Liver (tissue), 9 donors: ENCODE results near the gene CNIH3. TPM values are rescaled to one million over a fixed set of nuclear protein-coding genes. Genes with fewer than 3 reads are reported as not detected.

ENCODE experiments used
- DNase-seq: peaks from one replicate; pipeline ENCODE4 v3.0.0-alpha.2; 2017; ENCODE audit warnings: low spot score
- H3K27ac ChIP-seq, 2 donors: one replicate each; pipeline ENCODE4 v1.7.0; 2013; ENCODE audit warnings: inconsistent platforms in 2 of 2, low read length in 2 of 2, control low read depth in 1 of 2, low read depth in 1 of 2, mild to moderate bottlenecking in 1 of 2
- H3K27me3 ChIP-seq, 4 donors: one replicate each; pipeline versions ENCODE4 v1.6.1 to v1.7.0; 2013; ENCODE audit warnings: low read length in 3 of 4, inconsistent platforms in 1 of 4, mild to moderate bottlenecking in 1 of 4, moderate library complexity in 1 of 4; ENCODE audit not compliant: control insufficient read depth in 4 of 4, insufficient read depth in 4 of 4
- H3K36me3 ChIP-seq, 4 donors: one replicate each; pipeline versions ENCODE4 v1.6.1 to v1.7.0; 2013; ENCODE audit warnings: low read length in 3 of 4, mild to moderate bottlenecking in 3 of 4, low read depth in 1 of 4, moderate library complexity in 1 of 4; ENCODE audit not compliant: control insufficient read depth in 4 of 4, insufficient read depth in 3 of 4
- H3K4me1 ChIP-seq, 4 donors: one replicate each; pipeline versions ENCODE4 v1.6.1 to v1.7.0; 2013; ENCODE audit warnings: low read length in 3 of 4, mild to moderate bottlenecking in 3 of 4, moderate library complexity in 1 of 4; ENCODE audit not compliant: control insufficient read depth in 4 of 4, insufficient read depth in 4 of 4
- H3K4me3 ChIP-seq, 3 donors: one replicate each; pipeline versions ENCODE4 v1.6.1 to v1.7.0; 2013; ENCODE audit warnings: low read length in 3 of 3, control low read depth in 1 of 3, low read depth in 1 of 3, mild to moderate bottlenecking in 1 of 3
- H3K9ac ChIP-seq, 2 donors: one replicate each; pipeline ENCODE4 v1.7.0; 2013; ENCODE audit warnings: low read length in 2 of 2, mild to moderate bottlenecking in 2 of 2, moderate library complexity in 2 of 2, control low read depth in 1 of 2, low read depth in 1 of 2
- H3K9me3 ChIP-seq, 4 donors: one replicate each; pipeline versions ENCODE4 v1.6.1 to v1.7.0; 2013; ENCODE audit warnings: low read length in 3 of 4; ENCODE audit not compliant: control insufficient read depth in 4 of 4
- ATF3 ChIP-seq: IDR thresholded peaks from 2 replicates; pipeline ENCODE4 v1.6.1; 2016; ENCODE audit warnings: antibody characterized with exemption
- CTCF ChIP-seq: fragments of 150-350 bp; IDR thresholded peaks from 2 replicates; pipeline ENCODE4 v1.5.1; 2017; ENCODE audit warnings: improper control_type of control experiment, low read depth, low read length; ENCODE audit not compliant: missing input control
- EGR1 ChIP-seq, 2 donors: IDR thresholded peaks; 2 replicates each; pipeline ENCODE4 v1.6.1; 2016 to 2018; ENCODE audit warnings: antibody characterized with exemption in 2 of 2, low read depth in 2 of 2
- FOXA1 ChIP-seq: IDR thresholded peaks from 2 replicates; pipeline ENCODE4 v1.6.1; 2016; ENCODE audit warnings: antibody characterized with exemption
- FOXA2 ChIP-seq: IDR thresholded peaks from 2 replicates; pipeline ENCODE4 v1.6.1; 2016; ENCODE audit warnings: antibody characterized with exemption
- GABPA ChIP-seq, 2 donors: IDR thresholded peaks in 1 of 2; conservative IDR thresholded peaks in 1 of 2; 2 replicates each; pipeline ENCODE4 v1.6.1; 2016; ENCODE audit warnings: antibody characterized with exemption in 2 of 2, mild to moderate bottlenecking in 1 of 2, moderate library complexity in 1 of 2
- HNF4A ChIP-seq, 2 donors: conservative IDR thresholded peaks; 2 replicates each; pipeline ENCODE4 v1.6.1; 2016; ENCODE audit warnings: antibody characterized with exemption in 2 of 2, mild to moderate bottlenecking in 2 of 2
- HNF4G ChIP-seq: IDR thresholded peaks from 2 replicates; pipeline ENCODE4 v1.6.1; 2016; ENCODE audit warnings: antibody characterized with exemption
- JUND ChIP-seq, 2 donors: IDR thresholded peaks; 2 replicates each; pipeline ENCODE4 v1.6.1; 2016; ENCODE audit warnings: antibody characterized with exemption in 2 of 2
- MAX ChIP-seq: IDR thresholded peaks from 2 replicates; pipeline ENCODE4 v1.6.1; 2016; ENCODE audit warnings: antibody characterized with exemption
- NR2F2 ChIP-seq: IDR thresholded peaks from 2 replicates; pipeline ENCODE4 v1.6.1; 2016; ENCODE audit warnings: antibody characterized with exemption
- RAD21 ChIP-seq, 2 donors: IDR thresholded peaks; 2 replicates each; pipeline ENCODE4 v1.6.1; 2016; ENCODE audit warnings: antibody characterized with exemption in 2 of 2, mild to moderate bottlenecking in 2 of 2
- REST ChIP-seq: IDR thresholded peaks from 2 replicates; pipeline ENCODE4 v1.6.1; 2016; ENCODE audit warnings: antibody characterized with exemption, mild to moderate bottlenecking
- RXRA ChIP-seq, 2 donors: IDR thresholded peaks; 2 replicates each; pipeline ENCODE4 v1.6.1; 2017 to 2018; ENCODE audit warnings: antibody characterized with exemption in 2 of 2, mild to moderate bottlenecking in 1 of 2
- SP1 ChIP-seq: IDR thresholded peaks from 2 replicates; pipeline ENCODE4 v1.6.1; 2018; ENCODE audit warnings: antibody characterized with exemption, mild to moderate bottlenecking
- TAF1 ChIP-seq: conservative IDR thresholded peaks from 2 replicates; pipeline ENCODE4 v1.6.1; 2016; ENCODE audit warnings: antibody characterized with exemption, mild to moderate bottlenecking
- YY1 ChIP-seq: IDR thresholded peaks from 2 replicates; pipeline ENCODE4 v1.6.1; 2016; ENCODE audit warnings: antibody characterized with exemption, mild to moderate bottlenecking
- ZBTB33 ChIP-seq: IDR thresholded peaks from 2 replicates; pipeline ENCODE4 v1.6.1; 2016; ENCODE audit warnings: antibody characterized with exemption
- WGBS: extraction: QIAGEN DNeasy Blood & Tissue Kit; methylation state at CpG from one replicate; pipeline ENCODE4 v1.1.7; 2013; 5-methylcytosine and 5-hydroxymethylcytosine counted together
- polyA plus RNA-seq, 2 donors: library from polyadenylated mRNA; stranded (reverse) in 1 of 2; unstranded in 1 of 2; fragments of 200-250 nt in 1 of 2; fragments of >200 nt in 1 of 2; fragmentation: Nextera tagmentation in 1 of 2; extraction: Ambion mirVana in 1 of 2; gene quantifications; one replicate each; pipeline versions ENCODE4 v1.2.1 to v1.2.3, GENCODE V29; 2013 to 2015
- total RNA-seq, 2 donors: library from RNA; depleted of rRNA; stranded (reverse); fragments of >200 nt; gene quantifications; one replicate each; pipeline ENCODE4 v1.2.3, GENCODE V29; 2014
- donor health status: healthy.
- donor health status: healthy.
- donor health status: healthy.
- donor health status: healthy.
- donor health status: healthy.

CNIH3 gene
- total and polyA plus RNA-seq, 4 donors: 0.39 to 1.0 (median 0.93) TPM

GRCh38 chr1:224769452-224770335 lies 153.6 kb downstream of the CNIH3 start:
- Histone ChIP-seq H3K9ac (no peak overlapping the region), H3K9me3 (no peaks in the 10 kb centered on the region), H3K27ac (no peak overlapping the region), H3K4me1 (no peaks in the 10 kb centered on the region), H3K4me3 (no peak overlapping the region), H3K36me3 (no peaks in the 10 kb centered on the region), H3K27me3 (no peaks in the 10 kb centered on the region)
- DNase-seq: no peak
- WGBS: 81% methylated on average over 7 of the region's 7 CpGs
- TF ChIP-seq JUND (IDR thresholded peaks at IDR 0.05) (no peak), YY1 (no peak), FOXA1 (no peak), GABPA (IDR thresholded peaks at IDR 0.05 in 1 of 2, conservative IDR thresholded peaks at IDR 0.05 in 1 of 2) (no peak), MAX (no peak), REST (no peak), HNF4G (no peak), RAD21 (IDR thresholded peaks at IDR 0.05) (no peak), FOXA2 (no peak), ATF3 (no peak), CTCF (no peak), NR2F2 (no peak), EGR1 (IDR thresholded peaks at IDR 0.05; ENCODE audit: low read depth in 2 of 2) (no peak), TAF1 (no peak), SP1 (no peak), ZBTB33 (no peak), HNF4A (conservative IDR thresholded peaks at IDR 0.05) (no peak), RXRA (IDR thresholded peaks at IDR 0.05) (no peak)
